ENCODE measurements around the gene TNFRSF18.

Gene TNFRSF18

DNA sequence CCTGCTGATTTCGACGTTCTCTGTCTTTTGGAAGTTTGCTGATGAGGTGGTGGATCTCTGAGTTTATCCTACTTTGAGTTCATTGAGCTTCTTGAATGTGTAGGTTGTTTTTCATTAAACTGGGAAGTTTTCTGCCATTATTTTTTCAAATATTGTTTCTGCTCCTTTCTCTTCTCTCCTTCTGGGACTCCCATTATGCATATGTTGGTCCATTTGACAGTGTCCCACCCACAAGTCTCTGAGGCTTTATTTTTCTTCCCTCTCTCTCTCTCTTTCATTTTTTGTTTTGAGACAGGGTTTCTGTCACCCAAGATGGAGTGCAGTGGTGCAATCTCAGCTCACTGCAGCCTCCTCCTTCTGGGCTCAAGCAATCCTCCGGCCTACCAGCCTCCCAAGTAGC is 11.7 kb downstream of the TNFRSF18 start:
- no peak for DNase-seq
- Mint-ChIP-seq H3K4me1 (peaks cover 2% of the 10 kb centered on the region), H3K4me3 (no peak overlapping the region), H3K27ac (no peak overlapping the region), H3K9me3 (peaks cover 12% of the 10 kb centered on the region), H3K27me3 (peaks cover 1% of the 10 kb centered on the region), H3K36me3 (ENCODE audit: low read depth) (peaks cover 3% of the 10 kb centered on the region)
- ATAC-seq, result no peak

DNA sequence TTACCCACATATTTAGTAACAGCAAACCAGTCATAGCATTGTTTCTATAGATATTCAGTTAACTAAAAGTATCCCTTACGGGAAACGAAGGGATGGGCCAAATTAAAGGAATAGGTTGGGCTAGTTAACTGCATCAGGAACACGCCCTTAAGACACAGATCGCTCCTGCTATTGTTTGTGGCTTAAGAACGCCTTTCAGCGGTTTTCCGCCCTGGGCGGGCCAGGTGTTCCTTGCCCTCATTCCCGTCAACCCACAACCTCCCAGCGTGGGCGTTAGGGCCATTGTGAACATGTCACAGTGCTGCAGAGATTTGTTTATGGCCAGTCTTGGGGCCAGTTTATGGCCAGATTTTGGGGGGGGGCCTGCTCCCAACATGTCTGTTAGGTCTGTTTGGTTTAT is 14.7 kb downstream of the TNFRSF18 start:
- peaks cover 3% of the 10 kb centered on the region for H3K27me3 Mint-ChIP-seq
- H3K27ac Mint-ChIP-seq, result no peak overlapping the region
- DNase-seq, result no peak
- no peak for ATAC-seq
- peaks cover 12% of the 10 kb centered on the region for H3K9me3 Mint-ChIP-seq
- H3K4me1 Mint-ChIP-seq, result no peaks in the 10 kb centered on the region
- H3K4me3 Mint-ChIP-seq, result no peak overlapping the region
- H3K36me3 Mint-ChIP-seq (ENCODE audit: low read depth), result peaks cover 3% of the 10 kb centered on the region

DNA sequence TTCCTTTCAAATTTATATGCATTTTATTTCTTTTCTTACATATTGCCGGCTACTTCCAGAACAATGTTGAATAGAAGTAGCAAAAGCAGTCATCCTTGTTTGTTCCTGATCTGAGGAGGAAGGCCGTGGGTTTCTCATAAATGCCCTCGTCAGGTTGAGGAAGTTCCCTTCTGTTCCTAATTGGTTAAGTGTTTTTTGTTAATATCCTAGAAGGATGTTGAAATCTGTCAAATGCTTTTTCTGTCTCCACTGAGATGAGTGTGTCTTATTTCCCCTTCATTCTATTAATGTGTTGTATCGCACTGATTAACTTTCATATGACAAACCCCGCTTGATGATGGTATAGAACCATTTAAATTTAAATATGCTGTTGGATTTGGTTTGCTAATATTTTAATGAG is 17.3 kb downstream of the TNFRSF18 start:
- no peak overlapping the region for H3K4me3 Mint-ChIP-seq
- no peaks in the 10 kb centered on the region for H3K4me1 Mint-ChIP-seq
- H3K9me3 Mint-ChIP-seq, result peaks cover 6% of the 10 kb centered on the region
- ATAC-seq, result no peak
- DNase-seq, result no peak
- peaks cover 3% of the 10 kb centered on the region for H3K27me3 Mint-ChIP-seq
- H3K36me3 Mint-ChIP-seq (ENCODE audit: low read depth), result peaks cover 3% of the 10 kb centered on the region
- no peak overlapping the region for H3K27ac Mint-ChIP-seq

DNA sequence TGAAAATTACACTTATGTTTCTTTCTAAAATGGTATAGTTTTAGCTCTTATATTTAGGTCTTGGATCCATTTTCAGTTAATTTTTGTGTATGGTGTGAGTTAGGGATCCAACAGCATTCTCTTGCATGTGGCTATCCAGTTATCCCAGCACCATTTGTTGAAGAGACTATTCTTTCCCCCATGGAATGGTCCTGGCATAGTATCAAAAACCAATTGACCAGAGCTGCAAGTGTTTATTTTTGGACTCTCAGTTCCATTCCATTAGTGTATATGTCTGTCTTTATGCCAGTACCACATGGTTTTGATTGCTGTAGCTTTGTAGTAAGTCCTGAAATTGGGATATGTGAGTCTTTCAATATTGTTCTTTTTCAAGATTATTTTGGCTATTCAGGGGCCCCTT is 18.5 kb downstream of the TNFRSF18 start:
- peaks cover 5% of the 10 kb centered on the region for H3K27me3 Mint-ChIP-seq
- H3K27ac Mint-ChIP-seq, result no peak overlapping the region
- H3K4me1 Mint-ChIP-seq, result peaks cover 3% of the 10 kb centered on the region
- no peak for DNase-seq
- ATAC-seq, result no peak
- peaks cover 3% of the 10 kb centered on the region for H3K36me3 Mint-ChIP-seq (ENCODE audit: low read depth)
- H3K4me3 Mint-ChIP-seq, result no peak overlapping the region
- H3K9me3 Mint-ChIP-seq, result peaks cover 5% of the 10 kb centered on the region

DNA sequence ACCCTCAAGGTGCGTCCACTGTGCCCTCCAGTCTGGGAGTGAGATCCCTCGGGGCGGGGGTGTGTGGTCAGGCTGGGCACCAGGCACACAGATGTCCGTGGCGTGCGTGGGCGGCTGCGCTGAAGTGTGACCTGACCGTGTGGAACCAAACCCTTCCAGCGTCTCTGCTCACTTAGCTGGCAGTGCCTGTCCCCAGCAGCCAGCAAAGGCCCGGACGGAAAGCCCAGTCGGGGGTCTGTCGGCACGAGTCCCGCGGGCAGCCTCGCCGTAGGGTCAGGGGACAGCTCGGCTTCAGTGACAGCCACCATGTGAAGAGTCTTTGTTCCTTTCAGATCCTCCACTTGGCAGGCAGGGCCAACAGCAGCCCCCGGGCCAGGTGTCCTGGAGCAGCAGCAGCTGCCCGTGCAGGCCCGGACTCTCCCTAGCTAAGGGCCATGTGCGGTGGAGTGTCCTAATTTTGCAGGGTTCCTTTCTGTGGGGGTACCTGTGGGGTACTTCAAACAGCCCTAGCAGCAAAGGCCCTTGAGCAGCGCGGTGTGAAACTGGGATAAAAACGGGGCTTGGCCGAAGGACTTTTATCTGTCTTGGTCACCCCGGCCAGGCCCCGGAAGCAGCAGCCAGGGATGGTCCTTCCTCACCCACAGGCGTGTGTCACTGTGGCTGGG is 21.2 kb downstream of the TNFRSF18 start:
- Mint-ChIP-seq H3K27ac (no peak overlapping the region), H3K9me3 (no peaks in the 10 kb centered on the region), H3K27me3 (peaks cover 9% of the 10 kb centered on the region), H3K4me1 (peaks cover 3% of the 10 kb centered on the region), H3K36me3 (ENCODE audit: low read depth) (no peaks in the 10 kb centered on the region), H3K4me3 (no peak overlapping the region)
- ATAC-seq (no peak), DNase-seq (no peak)

DNA sequence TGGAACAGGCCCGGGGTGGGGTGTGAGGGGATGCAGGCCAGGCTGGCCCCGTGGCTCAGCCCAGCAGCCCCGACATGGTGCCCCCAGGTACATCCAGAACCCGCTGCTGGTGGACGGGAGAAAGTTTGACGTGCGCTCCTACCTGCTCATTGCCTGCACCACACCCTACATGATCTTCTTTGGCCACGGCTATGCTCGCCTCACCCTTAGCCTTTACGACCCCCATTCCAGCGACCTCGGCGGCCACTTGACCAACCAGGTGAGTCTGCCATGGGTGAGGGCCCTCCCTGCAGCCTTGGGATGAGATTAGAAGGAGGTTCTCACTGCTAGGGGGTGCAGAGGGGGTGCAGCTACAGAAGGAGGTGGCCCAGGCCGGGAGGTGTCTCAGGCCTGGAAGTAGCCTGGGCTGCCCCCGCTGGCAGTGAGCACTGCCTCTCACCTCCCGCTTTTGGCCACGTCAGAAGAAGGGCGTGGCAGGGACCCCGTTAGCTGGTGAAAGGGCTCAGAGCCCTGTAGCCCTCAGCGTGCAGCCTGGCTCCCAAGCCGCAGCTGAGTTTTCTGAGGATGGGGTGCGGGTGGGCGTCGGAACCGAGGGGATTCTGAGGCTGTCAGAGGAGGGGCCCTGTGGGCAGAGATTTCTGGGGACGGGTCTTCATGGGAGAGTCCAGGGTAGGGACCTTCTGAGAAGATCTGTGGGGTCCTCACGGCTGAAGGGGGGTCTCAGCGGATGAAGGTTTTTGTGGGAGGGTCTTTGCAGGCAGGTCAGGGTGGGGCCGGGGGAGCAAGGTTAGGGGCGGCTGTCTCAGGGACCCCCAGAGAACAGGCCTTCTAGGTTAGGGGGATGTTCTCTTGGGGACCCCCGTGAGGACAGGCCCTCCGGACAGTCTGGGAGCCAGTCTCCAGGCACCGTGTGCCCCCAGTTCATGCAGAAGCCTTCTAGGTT is 22.3 kb downstream of the TNFRSF18 start:
- H3K4me1 Mint-ChIP-seq, result peaks cover 3% of the 10 kb centered on the region
- H3K9me3 Mint-ChIP-seq, result no peaks in the 10 kb centered on the region
- no peak for DNase-seq
- no peak for ATAC-seq
- H3K27me3 Mint-ChIP-seq, result peaks cover 9% of the 10 kb centered on the region
- no peak overlapping the region for H3K4me3 Mint-ChIP-seq
- no peak overlapping the region for H3K27ac Mint-ChIP-seq
- no peaks in the 10 kb centered on the region for H3K36me3 Mint-ChIP-seq (ENCODE audit: low read depth)

DNA sequence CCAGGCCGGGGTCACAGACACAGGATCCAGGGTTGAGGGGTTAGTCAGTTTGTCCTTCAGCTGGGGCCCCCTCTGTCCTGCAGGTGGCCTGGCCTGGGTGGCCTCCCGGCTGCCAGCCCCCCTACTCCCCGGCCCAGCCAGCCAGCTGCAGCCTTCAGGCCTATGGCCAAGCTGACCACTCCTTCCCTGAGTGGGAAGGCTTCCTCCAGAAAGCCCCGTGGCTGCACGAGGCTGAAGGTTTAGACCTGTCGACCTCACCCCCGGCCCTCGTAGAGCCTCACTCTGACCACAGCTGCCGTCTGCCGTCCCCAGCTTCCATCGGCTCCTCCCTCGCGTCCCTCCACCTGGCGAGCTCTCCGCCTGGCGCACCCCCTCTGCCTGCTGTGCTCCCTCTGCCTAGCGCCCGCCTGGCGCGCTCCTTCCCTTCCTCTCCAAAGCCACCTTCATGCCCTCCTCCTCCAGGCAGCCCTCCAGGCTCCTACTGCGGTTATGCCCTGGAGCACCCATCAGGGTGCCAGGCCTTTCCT is 23.1 kb downstream of the TNFRSF18 start:
- H3K4me3 Mint-ChIP-seq, result no peak overlapping the region
- no peak for DNase-seq
- H3K27me3 Mint-ChIP-seq, result peaks cover 9% of the 10 kb centered on the region
- no peak overlapping the region for H3K27ac Mint-ChIP-seq
- no peaks in the 10 kb centered on the region for H3K36me3 Mint-ChIP-seq (ENCODE audit: low read depth)
- no peaks in the 10 kb centered on the region for H3K9me3 Mint-ChIP-seq
- H3K4me1 Mint-ChIP-seq, result peaks cover 3% of the 10 kb centered on the region
- no peak for ATAC-seq

DNA sequence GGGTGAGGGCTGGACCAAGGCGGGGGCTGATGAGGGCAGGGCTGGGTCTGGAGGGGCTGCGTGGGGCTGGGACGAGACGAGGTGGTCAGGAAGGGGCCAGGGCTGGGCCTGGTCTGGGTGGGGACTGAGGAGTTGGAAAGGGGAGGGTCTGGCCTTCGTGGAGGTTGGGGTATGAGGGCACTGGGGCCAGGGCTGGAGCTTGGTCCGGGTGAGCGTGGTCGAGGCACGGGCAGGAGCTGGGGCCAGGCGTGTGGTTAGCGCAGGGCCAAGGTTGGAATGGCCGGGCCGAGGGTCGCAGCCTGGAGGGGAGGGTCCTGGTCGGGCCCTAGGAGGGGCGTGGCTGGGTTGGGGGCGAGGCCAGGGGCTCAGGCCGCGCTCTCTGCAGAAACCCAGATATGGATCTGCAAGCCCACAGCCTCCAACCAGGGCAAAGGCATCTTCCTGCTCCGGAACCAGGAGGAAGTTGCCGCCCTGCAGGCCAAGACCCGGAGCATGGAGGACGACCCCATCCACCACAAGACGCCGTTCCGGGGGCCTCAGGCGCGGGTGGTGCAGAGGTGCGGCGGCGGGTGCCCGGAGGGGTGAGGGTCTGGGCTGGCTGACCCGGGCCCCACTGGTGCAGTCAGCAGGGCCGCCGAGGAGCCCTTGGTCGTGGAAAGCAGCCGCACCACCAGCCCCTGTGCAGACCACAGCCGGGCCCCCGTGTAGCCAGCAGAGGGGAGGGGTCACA is 23.7 kb downstream of the TNFRSF18 start:
- no peak for DNase-seq
- no peak for ATAC-seq
- H3K27me3 Mint-ChIP-seq, result peaks cover 7% of the 10 kb centered on the region

DNA sequence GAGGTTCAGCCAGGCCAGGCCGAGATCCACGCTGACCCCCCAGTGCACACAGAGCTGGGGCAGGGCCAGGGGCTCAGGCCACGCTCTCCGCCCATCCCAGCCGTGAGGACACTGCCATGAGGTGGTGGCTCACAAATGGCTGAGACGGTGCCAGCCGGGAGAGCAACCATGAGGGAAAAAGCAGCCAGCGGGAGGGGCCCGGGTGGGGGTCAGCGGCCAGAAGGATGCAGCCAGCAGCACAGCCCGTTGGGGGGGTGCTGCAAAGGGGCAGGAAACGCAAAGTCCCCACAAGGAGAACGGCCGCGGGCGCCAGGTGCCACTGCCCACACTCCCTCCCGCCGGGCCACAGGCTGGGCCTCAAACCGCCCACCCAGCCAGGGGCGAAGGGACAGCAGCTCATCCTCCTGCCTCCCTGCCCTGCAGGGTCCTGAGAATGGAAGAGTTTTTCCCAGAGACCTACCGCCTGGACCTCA is 24.4 kb downstream of the TNFRSF18 start:
- H3K27ac Mint-ChIP-seq, result no peak overlapping the region
- no peak overlapping the region for H3K4me3 Mint-ChIP-seq
- ATAC-seq, result no peak

More for the DNA sequence above, 23.7 kb downstream of the TNFRSF18 start:
- H3K36me3 Mint-ChIP-seq (ENCODE audit: low read depth), result no peaks in the 10 kb centered on the region
- no peak overlapping the region for H3K4me3 Mint-ChIP-seq
- no peak overlapping the region for H3K27ac Mint-ChIP-seq
- no peaks in the 10 kb centered on the region for H3K9me3 Mint-ChIP-seq
- H3K4me1 Mint-ChIP-seq, result peaks cover 3% of the 10 kb centered on the region

DNA sequence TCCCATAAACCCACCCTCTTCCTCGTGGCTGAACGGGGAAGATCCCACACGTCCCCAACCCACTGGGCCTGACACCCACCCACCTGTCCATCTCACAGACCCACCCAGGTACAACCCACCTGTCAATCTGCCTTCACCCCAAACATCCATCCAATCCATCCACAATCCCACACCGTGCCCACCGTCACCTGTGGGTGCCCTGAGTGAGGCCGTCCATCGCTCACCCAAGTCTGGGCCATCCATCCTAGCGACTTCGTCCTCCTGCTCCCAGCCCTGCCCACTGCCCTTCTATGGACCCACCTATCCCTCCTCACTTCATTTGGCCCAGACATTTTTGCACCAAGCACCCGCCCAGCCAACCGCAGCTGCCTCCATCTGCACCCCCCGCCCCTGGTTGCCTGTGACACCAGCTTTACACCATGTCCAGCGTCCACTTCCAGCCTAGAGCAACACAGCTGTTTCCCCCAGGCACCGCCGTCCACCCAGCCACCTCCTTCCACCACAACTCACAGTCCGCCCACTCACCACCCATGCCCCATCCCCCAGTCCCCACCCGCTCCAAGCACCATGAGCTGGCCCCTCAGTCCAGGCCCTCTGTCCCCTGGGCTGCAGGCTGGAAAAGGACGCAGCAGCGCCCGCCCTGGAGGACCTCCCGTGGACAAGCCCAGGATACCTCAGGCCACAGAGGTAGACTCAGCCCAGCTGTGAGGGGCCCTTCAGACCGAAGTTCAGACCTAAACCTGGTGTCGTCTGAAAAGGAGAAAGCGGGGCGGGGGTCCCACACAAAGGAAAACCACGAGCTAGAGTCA is 25.1 kb downstream of the TNFRSF18 start:
- no peaks in the 10 kb centered on the region for H3K9me3 Mint-ChIP-seq
- no peaks in the 10 kb centered on the region for H3K36me3 Mint-ChIP-seq (ENCODE audit: low read depth)
- no peak overlapping the region for H3K4me3 Mint-ChIP-seq
- peaks cover 11% of the 10 kb centered on the region for H3K27me3 Mint-ChIP-seq
- no peak overlapping the region for H3K27ac Mint-ChIP-seq
- H3K4me1 Mint-ChIP-seq, result peaks cover 3% of the 10 kb centered on the region
- ATAC-seq (no peak), DNase-seq (no peak)

More for the DNA sequence above, 24.4 kb downstream of the TNFRSF18 start:
- Mint-ChIP-seq H3K9me3 (no peaks in the 10 kb centered on the region), H3K36me3 (ENCODE audit: low read depth) (no peaks in the 10 kb centered on the region), H3K27me3 (peaks cover 8% of the 10 kb centered on the region), H3K4me1 (peaks cover 3% of the 10 kb centered on the region)
- DNase-seq, result no peak

DNA sequence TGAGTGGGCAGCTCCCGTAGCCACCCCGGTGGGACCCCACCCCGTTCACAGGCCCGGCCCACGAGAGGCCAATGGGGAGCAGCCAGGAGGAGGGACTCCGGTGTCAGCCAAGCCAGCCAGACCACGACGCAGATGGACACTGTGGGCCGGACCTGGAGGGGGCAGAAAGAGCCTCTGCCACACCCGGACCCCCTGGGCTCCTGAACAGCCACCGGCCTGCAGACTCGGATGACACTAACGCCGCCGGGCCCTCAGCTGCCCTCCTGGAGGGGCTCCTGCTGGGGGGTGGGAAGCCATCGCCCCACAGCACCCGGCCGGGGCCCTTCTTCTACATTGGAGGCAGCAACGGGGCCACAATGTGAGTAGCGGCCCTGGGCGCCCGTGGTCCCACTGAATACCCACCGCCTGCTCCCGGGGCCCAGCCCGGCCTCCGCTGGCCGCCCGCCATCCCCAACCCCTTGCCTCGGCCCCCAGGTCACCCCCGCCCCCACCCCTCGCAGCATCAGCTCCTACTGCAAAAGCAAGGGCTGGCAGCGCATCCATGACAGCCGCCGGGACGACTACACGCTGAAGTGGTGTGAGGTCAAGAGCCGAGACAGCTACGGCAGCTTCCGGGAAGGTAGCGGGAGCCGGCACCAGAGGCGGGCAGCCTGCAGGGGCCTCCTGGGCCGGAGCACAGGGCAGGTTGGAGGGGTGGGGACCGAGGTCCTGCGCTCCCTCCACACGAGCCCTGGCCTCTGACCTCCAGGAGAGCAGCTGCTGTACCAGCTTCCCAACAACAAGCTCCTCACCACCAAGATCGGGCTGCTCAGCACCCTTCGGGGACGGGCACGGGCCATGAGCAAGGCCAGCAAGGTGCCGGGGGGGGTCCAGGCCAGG is 26.2 kb downstream of the TNFRSF18 start:
- no peak for DNase-seq
- ATAC-seq, result no peak
- H3K9me3 Mint-ChIP-seq, result no peaks in the 10 kb centered on the region
- no peaks in the 10 kb centered on the region for H3K36me3 Mint-ChIP-seq (ENCODE audit: low read depth)
- peaks cover 18% of the 10 kb centered on the region for H3K27me3 Mint-ChIP-seq
- H3K4me3 Mint-ChIP-seq, result no peak overlapping the region
- H3K4me1 Mint-ChIP-seq, result peaks cover 3% of the 10 kb centered on the region
- H3K27ac Mint-ChIP-seq, result no peak overlapping the region

DNA sequence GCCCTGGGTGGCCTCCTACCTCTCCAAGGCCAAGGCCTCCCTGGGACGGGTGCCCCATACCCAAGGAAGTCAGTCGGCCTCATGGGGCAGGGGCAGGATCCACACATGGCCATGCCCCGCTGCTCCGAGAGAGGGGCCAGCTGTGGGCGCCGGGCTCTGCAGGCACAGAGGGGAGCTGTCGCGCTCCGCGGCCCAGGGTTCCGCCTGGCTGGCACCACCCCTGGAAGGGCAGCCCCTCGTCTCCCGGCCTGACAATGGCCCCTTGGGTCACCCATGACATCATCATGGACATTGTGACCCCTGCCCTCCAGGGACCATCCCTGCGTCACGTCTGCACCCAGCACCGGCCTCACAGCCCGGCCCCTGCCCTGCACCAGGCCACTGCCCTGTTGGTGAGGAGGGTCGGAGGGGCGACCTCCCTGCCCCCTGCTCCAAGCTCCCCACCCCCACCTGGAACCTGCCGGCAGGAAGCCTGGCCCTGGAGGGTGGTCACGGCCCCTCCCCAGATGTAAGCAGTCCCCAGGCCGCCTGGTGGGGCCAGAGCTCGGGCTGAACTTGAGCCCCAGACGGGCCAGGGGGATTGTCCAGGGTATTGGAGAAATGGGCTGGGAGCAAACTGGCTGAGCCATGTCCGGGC is 26.9 kb downstream of the TNFRSF18 start:
- Mint-ChIP-seq H3K9me3 (no peaks in the 10 kb centered on the region), H3K4me1 (peaks cover 4% of the 10 kb centered on the region), H3K4me3 (no peak overlapping the region), H3K36me3 (ENCODE audit: low read depth) (no peaks in the 10 kb centered on the region), H3K27me3 (peaks cover 19% of the 10 kb centered on the region), H3K27ac (no peak overlapping the region)
- ATAC-seq, result no peak
- DNase-seq, result no peak

Measured in activated naive CD8-positive, alpha-beta T cell treated with anti-CD3 and anti-CD28 coated beads, Interleukin-2, amount 50 U/mL, for 24 hours (primary cell).